ENCODE results near the gene VNN1.

DNA sequence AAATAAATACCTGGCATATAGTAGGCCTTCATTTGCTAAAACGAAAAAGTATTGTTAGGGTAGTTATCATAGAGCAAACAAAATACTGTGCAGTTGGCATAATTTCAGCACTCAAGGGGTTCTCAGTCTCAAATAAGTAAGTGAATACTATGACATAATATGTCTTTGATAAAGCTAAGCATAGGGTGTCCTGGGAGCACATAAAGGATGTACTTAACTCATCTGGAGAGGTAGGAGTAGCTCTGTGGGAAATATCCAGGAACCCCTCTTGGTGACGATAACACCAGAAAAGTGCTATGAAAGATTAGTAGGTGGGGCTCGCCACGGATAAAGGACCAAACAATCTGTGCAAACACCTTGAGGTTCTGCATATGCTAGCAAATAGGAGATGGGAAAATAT, 23.2 kb downstream of the VNN1 start:
- TF ChIP-seq, protein P1, sequence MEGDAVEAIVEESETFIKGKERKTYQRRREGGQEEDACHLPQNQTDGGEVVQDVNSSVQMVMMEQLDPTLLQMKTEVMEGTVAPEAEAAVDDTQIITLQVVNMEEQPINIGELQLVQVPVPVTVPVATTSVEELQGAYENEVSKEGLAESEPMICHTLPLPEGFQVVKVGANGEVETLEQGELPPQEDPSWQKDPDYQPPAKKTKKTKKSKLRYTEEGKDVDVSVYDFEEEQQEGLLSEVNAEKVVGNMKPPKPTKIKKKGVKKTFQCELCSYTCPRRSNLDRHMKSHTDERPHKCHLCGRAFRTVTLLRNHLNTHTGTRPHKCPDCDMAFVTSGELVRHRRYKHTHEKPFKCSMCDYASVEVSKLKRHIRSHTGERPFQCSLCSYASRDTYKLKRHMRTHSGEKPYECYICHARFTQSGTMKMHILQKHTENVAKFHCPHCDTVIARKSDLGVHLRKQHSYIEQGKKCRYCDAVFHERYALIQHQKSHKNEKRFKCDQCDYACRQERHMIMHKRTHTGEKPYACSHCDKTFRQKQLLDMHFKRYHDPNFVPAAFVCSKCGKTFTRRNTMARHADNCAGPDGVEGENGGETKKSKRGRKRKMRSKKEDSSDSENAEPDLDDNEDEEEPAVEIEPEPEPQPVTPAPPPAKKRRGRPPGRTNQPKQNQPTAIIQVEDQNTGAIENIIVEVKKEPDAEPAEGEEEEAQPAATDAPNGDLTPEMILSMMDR (IDR thresholded peaks at IDR 0.05 in 2 of 3, conservative IDR thresholded peaks at IDR 0.05 in 1 of 3; ENCODE audit: borderline replicate concordance in 1 of 3, insufficient read depth in 1 of 3, low read depth in 2 of 3, low read length in 2 of 3): no peak
- TF ChIP-seq CBX3 (IDR thresholded peaks at IDR 0.05; ENCODE audit: low read depth) (no peak), POLR2AphosphoS5 (IDR thresholded peaks at IDR 0.05; ENCODE audit: low read depth, low read length) (no peak), EZH2phosphoT487 (IDR thresholded peaks at IDR 0.05; ENCODE audit: borderline replicate concordance) (no peak), EGR1 (IDR thresholded peaks at IDR 0.05; ENCODE audit: low read depth) (no peak), POLR2A (IDR thresholded peaks at IDR 0.05; ENCODE audit: borderline replicate concordance, extremely low read depth, insufficient read depth, insufficient read length) (no peak), EZH2 (IDR thresholded peaks at IDR 0.05) (no peak), ZNF274 (IDR thresholded peaks at IDR 0.05; ENCODE audit: low read depth, low read length) (no peak), SP1 (IDR thresholded peaks at IDR 0.05; ENCODE audit: low read depth) (no peak), RAD21 (IDR thresholded peaks at IDR 0.05; ENCODE audit: low read depth) (no peak), ATF3 (IDR thresholded peaks at IDR 0.05) (no peak), ZFX (IDR thresholded peaks at IDR 0.05) (no peak)
- TF ChIP-seq, protein P2, sequence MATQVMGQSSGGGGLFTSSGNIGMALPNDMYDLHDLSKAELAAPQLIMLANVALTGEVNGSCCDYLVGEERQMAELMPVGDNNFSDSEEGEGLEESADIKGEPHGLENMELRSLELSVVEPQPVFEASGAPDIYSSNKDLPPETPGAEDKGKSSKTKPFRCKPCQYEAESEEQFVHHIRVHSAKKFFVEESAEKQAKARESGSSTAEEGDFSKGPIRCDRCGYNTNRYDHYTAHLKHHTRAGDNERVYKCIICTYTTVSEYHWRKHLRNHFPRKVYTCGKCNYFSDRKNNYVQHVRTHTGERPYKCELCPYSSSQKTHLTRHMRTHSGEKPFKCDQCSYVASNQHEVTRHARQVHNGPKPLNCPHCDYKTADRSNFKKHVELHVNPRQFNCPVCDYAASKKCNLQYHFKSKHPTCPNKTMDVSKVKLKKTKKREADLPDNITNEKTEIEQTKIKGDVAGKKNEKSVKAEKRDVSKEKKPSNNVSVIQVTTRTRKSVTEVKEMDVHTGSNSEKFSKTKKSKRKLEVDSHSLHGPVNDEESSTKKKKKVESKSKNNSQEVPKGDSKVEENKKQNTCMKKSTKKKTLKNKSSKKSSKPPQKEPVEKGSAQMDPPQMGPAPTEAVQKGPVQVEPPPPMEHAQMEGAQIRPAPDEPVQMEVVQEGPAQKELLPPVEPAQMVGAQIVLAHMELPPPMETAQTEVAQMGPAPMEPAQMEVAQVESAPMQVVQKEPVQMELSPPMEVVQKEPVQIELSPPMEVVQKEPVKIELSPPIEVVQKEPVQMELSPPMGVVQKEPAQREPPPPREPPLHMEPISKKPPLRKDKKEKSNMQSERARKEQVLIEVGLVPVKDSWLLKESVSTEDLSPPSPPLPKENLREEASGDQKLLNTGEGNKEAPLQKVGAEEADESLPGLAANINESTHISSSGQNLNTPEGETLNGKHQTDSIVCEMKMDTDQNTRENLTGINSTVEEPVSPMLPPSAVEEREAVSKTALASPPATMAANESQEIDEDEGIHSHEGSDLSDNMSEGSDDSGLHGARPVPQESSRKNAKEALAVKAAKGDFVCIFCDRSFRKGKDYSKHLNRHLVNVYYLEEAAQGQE (IDR thresholded peaks at IDR 0.05; ENCODE audit: low read depth): no peak
- TF ChIP-seq, protein P3, sequence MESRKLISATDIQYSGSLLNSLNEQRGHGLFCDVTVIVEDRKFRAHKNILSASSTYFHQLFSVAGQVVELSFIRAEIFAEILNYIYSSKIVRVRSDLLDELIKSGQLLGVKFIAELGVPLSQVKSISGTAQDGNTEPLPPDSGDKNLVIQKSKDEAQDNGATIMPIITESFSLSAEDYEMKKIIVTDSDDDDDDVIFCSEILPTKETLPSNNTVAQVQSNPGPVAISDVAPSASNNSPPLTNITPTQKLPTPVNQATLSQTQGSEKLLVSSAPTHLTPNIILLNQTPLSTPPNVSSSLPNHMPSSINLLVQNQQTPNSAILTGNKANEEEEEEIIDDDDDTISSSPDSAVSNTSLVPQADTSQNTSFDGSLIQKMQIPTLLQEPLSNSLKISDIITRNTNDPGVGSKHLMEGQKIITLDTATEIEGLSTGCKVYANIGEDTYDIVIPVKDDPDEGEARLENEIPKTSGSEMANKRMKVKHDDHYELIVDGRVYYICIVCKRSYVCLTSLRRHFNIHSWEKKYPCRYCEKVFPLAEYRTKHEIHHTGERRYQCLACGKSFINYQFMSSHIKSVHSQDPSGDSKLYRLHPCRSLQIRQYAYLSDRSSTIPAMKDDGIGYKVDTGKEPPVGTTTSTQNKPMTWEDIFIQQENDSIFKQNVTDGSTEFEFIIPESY (IDR thresholded peaks at IDR 0.05; ENCODE audit: extremely low read depth, insufficient replicate concordance, low read length): no peak

Measured in HCT116 (cell line).